Measurements from ENCODE around the gene FRMD1. TPM values are rescaled to one million over a fixed set of nuclear protein-coding genes. Genes with fewer than 3 reads are reported as not detected.

FRMD1 gene
- total RNA-seq, 1 experiment from 2014 or later: not detected

DNA sequence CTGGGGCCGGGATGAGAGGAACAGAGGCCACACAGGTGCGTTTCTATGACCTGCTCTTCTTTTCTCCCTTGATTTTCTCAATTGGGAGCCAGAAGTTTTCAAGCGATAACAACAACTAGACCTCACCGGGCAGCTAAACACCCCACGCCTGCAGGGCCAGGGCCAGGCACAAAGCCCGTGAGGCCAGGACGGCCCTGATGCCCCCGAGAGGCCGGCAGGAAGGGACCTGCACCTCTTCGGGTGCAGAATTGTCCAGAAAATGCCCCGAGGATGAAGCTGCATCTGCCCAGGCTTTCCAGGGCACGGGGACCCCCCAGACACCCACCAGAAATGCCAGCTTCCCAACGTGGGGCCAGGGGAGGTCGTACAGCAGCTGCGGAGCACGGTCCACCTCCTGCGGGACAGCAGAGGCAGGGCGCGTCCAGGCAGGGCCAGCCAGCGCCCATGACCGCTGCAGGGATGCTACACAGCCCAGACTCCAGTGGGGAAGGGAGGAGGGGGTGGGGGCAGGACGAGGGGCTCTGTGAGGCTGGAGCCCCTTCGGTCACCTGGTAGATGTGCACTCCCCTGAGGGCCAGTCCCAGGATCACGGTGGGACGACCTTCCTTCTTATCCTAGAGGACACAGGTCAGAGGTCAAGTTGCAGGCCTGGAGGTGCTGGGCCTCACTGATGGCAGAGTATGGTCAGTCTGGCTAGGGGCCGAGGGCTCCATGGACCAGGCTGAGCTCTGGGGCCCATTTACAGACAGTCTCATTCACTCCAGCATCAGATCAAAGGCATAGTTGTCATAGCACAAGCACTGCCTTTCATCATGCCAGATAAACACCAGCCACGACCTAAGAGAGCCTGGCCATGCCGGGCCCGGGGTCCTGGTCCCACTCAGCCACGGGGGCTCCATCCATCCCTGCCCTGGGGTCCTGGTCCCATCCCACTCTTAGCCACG, 16.4 kb downstream of the FRMD1 start (continued):
- TF ChIP-seq, protein P1, sequence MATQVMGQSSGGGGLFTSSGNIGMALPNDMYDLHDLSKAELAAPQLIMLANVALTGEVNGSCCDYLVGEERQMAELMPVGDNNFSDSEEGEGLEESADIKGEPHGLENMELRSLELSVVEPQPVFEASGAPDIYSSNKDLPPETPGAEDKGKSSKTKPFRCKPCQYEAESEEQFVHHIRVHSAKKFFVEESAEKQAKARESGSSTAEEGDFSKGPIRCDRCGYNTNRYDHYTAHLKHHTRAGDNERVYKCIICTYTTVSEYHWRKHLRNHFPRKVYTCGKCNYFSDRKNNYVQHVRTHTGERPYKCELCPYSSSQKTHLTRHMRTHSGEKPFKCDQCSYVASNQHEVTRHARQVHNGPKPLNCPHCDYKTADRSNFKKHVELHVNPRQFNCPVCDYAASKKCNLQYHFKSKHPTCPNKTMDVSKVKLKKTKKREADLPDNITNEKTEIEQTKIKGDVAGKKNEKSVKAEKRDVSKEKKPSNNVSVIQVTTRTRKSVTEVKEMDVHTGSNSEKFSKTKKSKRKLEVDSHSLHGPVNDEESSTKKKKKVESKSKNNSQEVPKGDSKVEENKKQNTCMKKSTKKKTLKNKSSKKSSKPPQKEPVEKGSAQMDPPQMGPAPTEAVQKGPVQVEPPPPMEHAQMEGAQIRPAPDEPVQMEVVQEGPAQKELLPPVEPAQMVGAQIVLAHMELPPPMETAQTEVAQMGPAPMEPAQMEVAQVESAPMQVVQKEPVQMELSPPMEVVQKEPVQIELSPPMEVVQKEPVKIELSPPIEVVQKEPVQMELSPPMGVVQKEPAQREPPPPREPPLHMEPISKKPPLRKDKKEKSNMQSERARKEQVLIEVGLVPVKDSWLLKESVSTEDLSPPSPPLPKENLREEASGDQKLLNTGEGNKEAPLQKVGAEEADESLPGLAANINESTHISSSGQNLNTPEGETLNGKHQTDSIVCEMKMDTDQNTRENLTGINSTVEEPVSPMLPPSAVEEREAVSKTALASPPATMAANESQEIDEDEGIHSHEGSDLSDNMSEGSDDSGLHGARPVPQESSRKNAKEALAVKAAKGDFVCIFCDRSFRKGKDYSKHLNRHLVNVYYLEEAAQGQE (IDR thresholded peaks at IDR 0.05; ENCODE audit: low read depth): no peak

DNA sequence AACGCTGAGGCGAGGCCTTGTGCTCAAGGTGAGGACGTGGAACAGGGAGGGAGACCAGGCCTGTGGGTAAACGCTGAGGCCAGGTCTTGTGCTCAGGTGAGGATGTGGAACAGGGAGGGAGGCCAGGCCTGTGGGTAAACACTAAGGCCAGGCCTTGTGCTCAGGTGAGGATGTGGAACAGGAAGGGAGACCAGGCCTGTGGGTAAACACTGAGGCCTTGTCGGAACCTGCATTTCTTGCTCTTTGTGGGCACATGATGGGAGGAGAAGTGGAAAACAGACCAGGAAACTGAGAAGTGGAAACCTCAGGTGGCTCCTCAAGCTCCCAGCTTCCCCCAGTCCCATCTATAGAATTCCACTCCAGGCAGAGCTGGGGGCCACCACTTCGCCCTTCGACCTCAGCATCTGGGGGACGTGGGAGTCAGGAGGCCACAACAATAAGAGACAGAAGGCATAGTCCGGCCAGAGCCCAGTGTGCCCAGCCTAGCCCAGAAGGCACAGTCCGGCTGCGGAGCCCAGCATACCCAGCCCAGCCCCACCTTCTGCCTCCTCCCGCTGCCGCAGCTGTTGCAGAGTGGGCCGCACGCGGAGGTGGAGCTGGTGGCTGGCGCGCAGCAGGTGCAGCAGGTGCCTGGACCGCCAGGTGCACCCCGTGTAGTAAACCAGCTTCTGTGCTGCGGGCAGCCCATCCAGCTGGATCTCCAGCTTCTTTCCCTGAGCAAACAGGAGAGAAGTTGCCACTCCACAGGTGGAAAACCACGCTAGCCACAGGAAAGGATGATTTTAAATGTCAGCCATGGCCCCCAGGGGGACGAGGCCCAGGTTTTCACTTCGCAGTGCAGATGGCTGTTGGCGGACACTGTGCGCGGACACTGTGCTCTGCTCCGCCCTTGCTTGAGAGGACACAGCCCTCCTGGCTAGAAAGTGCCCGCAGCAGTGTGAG, 17.5 kb downstream of the FRMD1 start:
- H3K9me2 ChIP-seq (ENCODE audit: insufficient read depth): no peaks in the 10 kb centered on the region
- no peaks in the 10 kb centered on the region for H3K36me3 ChIP-seq (ENCODE audit: control insufficient read depth in 1 of 2, insufficient read depth in 2 of 2, low read length in 2 of 2)
- no peak overlapping the region for H3K4me2 ChIP-seq (ENCODE audit: low read length)
- RAD21 ChIA-PET (ENCODE audit: low non-redundant PET in 1 of 2, low total read pairs in 2 of 2, uncharacterized antibody in 2 of 2, unreplicated experiment in 2 of 2): no interaction called here
- DNase-seq (ENCODE audit: low read depth, low spot score) (no peak), ATAC-seq (no peak)
- no peaks in the 10 kb centered on the region for H4K20me1 ChIP-seq (ENCODE audit: insufficient read depth)
- CTCF ChIA-PET: interaction anchor here (1.8 kb wide), 1 partner anchor 57 kb away, joined by 7 read pairs; no protein-coding TSS in a partner anchor
- no peak overlapping the region for H3K4me3 ChIP-seq (replicated peaks in 1 of 2; ENCODE audit: low read depth in 1 of 2, low read length in 2 of 2)
- no peak overlapping the region for H3K27ac ChIP-seq (ENCODE audit: low read depth, low read length)
- POLR2A ChIA-PET: no interaction called here
- no peak overlapping the region for H3K9ac ChIP-seq (ENCODE audit: low read length)
- intact Hi-C loops (cut with micrococcal nuclease): loop anchor here (2.0 kb wide), 1 partner anchor 71 kb away; no protein-coding TSS in a partner anchor
- H3K9me3 ChIP-seq (ENCODE audit: control insufficient read depth in 1 of 2, insufficient read depth in 1 of 2, low read depth in 1 of 2, low read length in 2 of 2): no peaks in the 10 kb centered on the region
- no peaks in the 10 kb centered on the region for H3K4me1 ChIP-seq (ENCODE audit: control insufficient read depth in 1 of 2, insufficient read depth in 2 of 2, low read length in 2 of 2)
- BruUV-seq (replicated peaks): no TSS peak
- no peak overlapping the region for H2AFZ ChIP-seq (ENCODE audit: low read depth, low read length, poor library complexity, severe bottlenecking)
- no peak for TF ChIP-seq SRF (IDR thresholded peaks at IDR 0.05; ENCODE audit: low read depth)
- TF ChIP-seq, protein P1 (IDR thresholded peaks at IDR 0.05; ENCODE audit: low read depth): no peak
- TF ChIP-seq YY1 (IDR thresholded peaks at IDR 0.05; ENCODE audit: extremely low read depth, insufficient replicate concordance, low read depth, low read length): no peak
- TF ChIP-seq RAD21 (IDR thresholded peaks at IDR 0.05; ENCODE audit: low read depth): no peak
- no peak for TF ChIP-seq CBX3 (IDR thresholded peaks at IDR 0.05; ENCODE audit: low read depth)
- TF ChIP-seq JUND (IDR thresholded peaks at IDR 0.05): no peak
- no peak for TF ChIP-seq EGR1 (IDR thresholded peaks at IDR 0.05; ENCODE audit: low read depth)
- no peaks in the 10 kb centered on the region for H3K79me2 ChIP-seq (ENCODE audit: insufficient read depth, low read length)
- no peaks in the 10 kb centered on the region for H3K27me3 ChIP-seq (ENCODE audit: insufficient read depth, low read length)

Measured in HCT116 (cell line).